Measurements from ENCODE around the gene LHX2. TPM values are rescaled to one million over a fixed set of nuclear protein-coding genes. Genes with fewer than 3 reads are reported as not detected.

LHX2 gene
- total RNA-seq, 1 experiment from 2014 or later = not detected

- Histone ChIP-seq H2BK5ac (ENCODE audit: insufficient read length, low read length) (no peak overlapping the region), H3K27me3 (ENCODE audit: insufficient read depth, low read length) (no peaks in the 10 kb centered on the region), H3K79me1 (ENCODE audit: insufficient read depth, low read depth, low read length, poor library complexity, severe bottlenecking) (no peaks in the 10 kb centered on the region), H4K20me1 (ENCODE audit: control insufficient read depth, insufficient read depth, insufficient read length) (no peaks in the 10 kb centered on the region), H2BK20ac (ENCODE audit: low read depth, low read length, poor library complexity, severe bottlenecking) (no peak overlapping the region), H4K5ac (ENCODE audit: insufficient read length, low read depth, low read length) (no peak overlapping the region), H3K79me2 (ENCODE audit: insufficient read depth, low read length) (no peaks in the 10 kb centered on the region), H3K23me2 (ENCODE audit: insufficient read length, low read depth, low read length, poor library complexity, severe bottlenecking) (no peaks in the 10 kb centered on the region), H3K9ac (ENCODE audit: extremely low read depth, insufficient read length, low read length) (no peak overlapping the region), H3K14ac (ENCODE audit: insufficient read depth, low read length) (no peak overlapping the region), H2BK120ac (ENCODE audit: low read depth, low read length, poor library complexity, severe bottlenecking) (no peak overlapping the region), H3K9me3 (ENCODE audit: control insufficient read depth, low read depth, low read length) (no peaks in the 10 kb centered on the region), H3K23ac (ENCODE audit: insufficient read length, low read depth, low read length) (no peak overlapping the region), H3K27ac (ENCODE audit: insufficient read length, low read depth, low read length) (no peak overlapping the region), H2BK15ac (ENCODE audit: low read depth, low read length) (no peak overlapping the region), H2AK5ac (ENCODE audit: insufficient read length, low read length) (no peak overlapping the region), H3K4me1 (ENCODE audit: insufficient read depth, low read length) (no peaks in the 10 kb centered on the region; the same call in 1 of the 2 replicates), H3T11ph (ENCODE audit: low read length) (no peak overlapping the region), H3K4me2 (ENCODE audit: insufficient read depth, insufficient read length, low read length) (no peak overlapping the region), H2BK12ac (ENCODE audit: insufficient read length, low read depth, low read length) (no peak overlapping the region), H4K8ac (replicated peaks; ENCODE audit: insufficient read length, low read depth, low read length) (no peak overlapping the region), H4K91ac (ENCODE audit: insufficient read length, low read depth, low read length) (no peak overlapping the region), H3K4ac (ENCODE audit: low read depth, low read length) (no peak overlapping the region), H3K56ac (ENCODE audit: insufficient read length, low read depth, low read length) (no peak overlapping the region), H3K18ac (ENCODE audit: insufficient read length, low read depth, low read length) (no peak overlapping the region), H2AFZ (ENCODE audit: low read length) (no peak overlapping the region)
- no peaks in the 10 kb centered on the region for H3K36me3 Mint-ChIP-seq (ENCODE audit: insufficient read depth in 1 of 3, low read depth in 3 of 3)
- peaks cover 8 to 11% of the 10 kb centered on the region in 2 experiments; a peak in 3 of 4 replicates for H3K4me1 Mint-ChIP-seq
- peaks cover 47% of the 10 kb centered on the region for H3K27me3 Mint-ChIP-seq (ENCODE audit: low read depth)
- WGBS (ENCODE audit: extremely low coverage, insufficient read length, low lambda C conversion rate) = no CpG with 5 or more reads among the region's 12 CpGs
- no peak overlapping the region for H3K27ac Mint-ChIP-seq
- TF ChIP-seq CTCF (conservative IDR thresholded peaks at IDR 0.05) = no peak
- no peak for DNase-seq
- no peak overlapping the region for H3K4me3 Mint-ChIP-seq
- H3K9me3 Mint-ChIP-seq = no peaks in the 10 kb centered on the region
Measured at GRCh38 chr9:123964761-123965160, 46.8 kb upstream of the LHX2 start.

Measured in H9 (cell line).